HG03565 (cell line): ENCODE data around the gene TMEM178B.
"Not testable (repeated sequence)": the region's sequence is repeated elsewhere in the genome, so short reads cannot be mapped to it uniquely, and the experiment has no call there.

Source experiments
- ATAC-seq: cut with Tn5 transposase; IDR thresholded peaks from one replicate; pipeline ENCODE4 v1.9.1; 2021; ENCODE audit warnings: mild to moderate bottlenecking, moderate library complexity; ENCODE audit not compliant: unreplicated experiment

The TMEM178B gene

GRCh38 chr7:141375442-141375841 is 301.6 kb downstream of the TMEM178B start:
- no peak for ATAC-seq

GRCh38 chr7:141377906-141378305 is 304.0 kb downstream of the TMEM178B start:
- no peak for ATAC-seq

DNA sequence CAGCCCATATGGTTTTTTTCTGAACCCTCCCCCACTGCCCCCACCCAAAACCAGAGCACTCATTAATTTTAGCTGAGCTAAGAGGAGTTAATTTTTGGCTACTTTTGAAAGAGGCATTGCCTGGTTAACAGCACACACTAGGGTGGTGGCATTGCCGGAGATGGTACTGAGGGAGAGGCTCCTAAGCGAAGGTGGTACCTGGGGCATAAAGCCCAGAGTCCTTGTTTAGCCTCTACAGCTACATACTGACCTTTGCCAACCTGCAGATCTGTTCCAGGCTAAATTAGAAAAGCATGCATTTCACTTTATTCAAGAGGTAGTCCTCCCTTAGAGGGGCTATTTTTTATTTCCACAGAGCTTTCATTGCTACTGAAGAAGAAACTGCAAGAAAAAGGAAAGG is 304.5 kb downstream of the TMEM178B start:
- no peak for ATAC-seq

- ATAC-seq = no peak
Observed at GRCh38 chr7:141381794-141382427, 308.0 kb downstream of the TMEM178B start.

- not testable (repeated sequence) for ATAC-seq
Observed at GRCh38 chr7:141383356-141383755, 309.5 kb downstream of the TMEM178B start.

DNA sequence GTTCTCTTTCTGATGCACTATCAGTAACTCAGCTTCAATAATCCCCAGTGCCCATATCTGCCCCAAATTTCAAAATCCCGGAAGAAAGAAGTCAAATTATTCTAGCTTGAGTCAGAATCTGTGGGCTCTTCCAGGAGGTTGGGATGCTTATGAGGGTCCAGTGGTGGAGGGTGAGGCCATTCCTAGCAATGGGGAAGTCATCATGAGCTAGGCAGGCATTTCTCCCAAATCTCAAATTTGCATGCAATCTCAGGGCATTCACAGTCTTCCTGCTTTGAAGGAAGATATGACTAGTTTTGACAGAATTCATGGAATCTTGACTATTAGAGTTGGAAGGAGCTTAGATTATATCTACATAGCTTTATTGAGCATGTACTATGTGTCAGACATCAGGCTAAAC is 313.0 kb downstream of the TMEM178B start:
- no peak for ATAC-seq

DNA sequence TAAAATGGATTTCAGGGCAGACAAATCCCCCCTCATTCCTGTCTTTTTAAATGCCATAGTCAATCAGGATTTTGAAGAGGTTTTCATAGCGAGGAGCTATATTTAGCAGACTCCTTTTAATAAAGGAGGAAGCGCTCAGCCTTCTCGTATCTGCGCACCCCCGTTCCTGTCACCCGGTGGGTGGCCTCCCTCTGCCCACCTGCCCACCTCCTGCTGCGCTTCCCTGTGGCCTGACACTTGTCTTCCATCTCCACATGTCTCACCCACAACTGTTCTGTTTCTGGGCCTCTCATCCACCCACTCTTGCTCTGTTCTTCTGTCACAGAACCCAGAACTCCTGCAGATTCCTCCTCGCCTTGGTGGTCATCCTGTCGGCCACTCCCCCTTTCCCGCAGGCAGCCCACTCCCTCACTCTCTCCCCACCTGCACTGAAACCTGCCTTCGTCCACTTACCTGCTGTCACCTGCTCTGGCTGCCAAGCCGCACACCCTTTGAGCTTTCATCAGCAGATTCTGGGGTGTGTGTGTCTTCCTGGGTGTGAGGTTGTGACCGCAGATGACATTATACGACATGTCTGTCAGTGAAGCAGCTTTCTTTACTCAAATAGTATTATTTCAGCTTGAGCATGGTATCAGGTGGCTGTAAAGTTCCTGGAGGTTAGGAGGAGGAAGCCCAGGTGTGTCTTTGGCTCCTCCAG is 313.8 kb downstream of the TMEM178B start:
- ATAC-seq = no peak

- no peak for ATAC-seq
Observed at GRCh38 chr7:141389140-141389796, 315.4 kb downstream of the TMEM178B start.

GRCh38 chr7:141390339-141390738 is 316.5 kb downstream of the TMEM178B start:
- ATAC-seq = no peak

DNA sequence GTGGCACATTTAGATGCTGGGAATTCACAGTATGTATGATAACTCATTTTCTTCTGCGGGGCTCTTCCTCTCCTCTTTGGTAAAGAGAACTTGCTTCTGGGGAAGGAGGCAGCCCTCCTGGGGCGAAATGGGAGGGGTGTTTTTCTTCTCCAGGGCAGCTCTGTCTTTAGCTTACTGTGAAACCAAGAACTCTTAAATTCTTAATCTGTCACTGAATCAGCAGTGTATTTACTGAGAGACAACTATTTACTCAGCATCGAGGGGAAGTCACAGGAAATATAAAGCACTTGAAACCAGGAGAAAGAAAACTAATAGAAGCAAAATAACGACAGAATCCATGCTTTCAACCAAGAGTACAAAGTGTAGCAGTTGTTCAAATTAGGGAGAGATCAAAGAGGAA is 319.2 kb downstream of the TMEM178B start:
- ATAC-seq = no peak

DNA sequence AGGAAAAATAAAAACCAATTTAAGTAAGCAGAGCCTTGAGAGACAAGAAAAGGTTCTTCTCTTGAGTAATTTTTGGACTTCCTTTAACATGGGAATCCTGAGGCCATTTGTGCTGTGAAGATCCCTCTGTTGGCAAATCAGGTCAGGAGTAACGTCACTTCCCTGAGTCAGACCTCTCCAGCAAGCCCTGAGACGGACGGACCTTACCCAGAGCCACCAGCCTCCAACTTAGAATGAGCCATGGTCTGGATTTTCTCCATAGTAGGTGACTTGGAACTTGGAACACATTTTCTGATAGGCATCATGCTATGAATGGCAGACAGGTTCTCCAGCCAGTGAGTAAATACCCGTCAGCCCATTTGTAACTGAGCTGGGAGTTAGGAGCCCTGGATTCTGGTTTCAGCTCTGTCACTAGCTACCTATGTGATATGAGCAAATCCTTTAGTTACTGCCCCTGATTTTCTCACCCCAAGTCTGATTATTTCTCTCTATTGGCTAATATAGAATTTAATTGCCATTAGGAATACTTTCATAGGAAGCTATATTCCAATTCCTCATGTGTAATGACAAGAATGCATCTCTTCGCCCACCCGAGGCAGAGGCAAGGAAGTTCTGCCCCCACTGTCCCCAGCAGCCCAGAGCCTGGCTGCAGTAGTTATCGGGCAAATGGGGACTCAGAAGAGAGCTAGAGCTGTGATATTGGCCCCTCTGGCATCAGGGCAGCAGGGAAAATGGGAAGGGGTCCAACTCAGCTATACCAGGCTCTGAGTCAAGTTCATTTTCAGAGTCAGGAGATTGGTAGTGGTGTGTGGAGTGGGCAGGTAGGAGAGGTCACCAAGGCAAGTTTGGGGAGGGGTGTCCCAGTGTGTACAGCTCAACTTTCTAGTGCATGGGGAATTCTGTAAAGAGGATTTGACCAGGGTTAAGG is 323.6 kb downstream of the TMEM178B start:
- ATAC-seq = no peak

DNA sequence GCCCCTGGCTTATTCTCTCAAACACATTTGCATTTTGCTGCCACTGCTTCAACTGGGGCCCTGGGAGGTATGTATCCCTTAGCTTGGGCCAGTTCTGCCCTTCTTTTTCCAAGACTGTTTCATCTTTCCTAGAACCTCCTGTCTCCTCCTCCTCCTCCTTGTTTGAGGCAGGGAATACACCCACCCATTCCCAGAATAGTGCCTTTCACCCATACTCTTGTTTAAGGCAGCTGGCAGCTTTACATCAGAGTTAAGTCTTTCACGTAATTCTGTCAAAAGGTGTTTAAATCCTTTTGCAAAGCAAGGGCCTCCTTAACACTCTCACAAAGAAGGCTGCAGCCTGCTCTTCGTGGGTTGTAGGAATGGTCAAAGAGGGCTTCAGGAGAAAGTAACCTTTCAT is 326.5 kb downstream of the TMEM178B start:
- ATAC-seq = no peak

- no peak for ATAC-seq
Observed at GRCh38 chr7:141402277-141402996, 328.6 kb downstream of the TMEM178B start.

GRCh38 chr7:141403846-141404245 is 330.0 kb downstream of the TMEM178B start:
- not testable (repeated sequence) for ATAC-seq

- ATAC-seq = no peak
Observed at GRCh38 chr7:141406347-141406746, 332.5 kb downstream of the TMEM178B start.

- ATAC-seq = no peak
Observed at GRCh38 chr7:141407893-141408292, 334.0 kb downstream of the TMEM178B start.

DNA sequence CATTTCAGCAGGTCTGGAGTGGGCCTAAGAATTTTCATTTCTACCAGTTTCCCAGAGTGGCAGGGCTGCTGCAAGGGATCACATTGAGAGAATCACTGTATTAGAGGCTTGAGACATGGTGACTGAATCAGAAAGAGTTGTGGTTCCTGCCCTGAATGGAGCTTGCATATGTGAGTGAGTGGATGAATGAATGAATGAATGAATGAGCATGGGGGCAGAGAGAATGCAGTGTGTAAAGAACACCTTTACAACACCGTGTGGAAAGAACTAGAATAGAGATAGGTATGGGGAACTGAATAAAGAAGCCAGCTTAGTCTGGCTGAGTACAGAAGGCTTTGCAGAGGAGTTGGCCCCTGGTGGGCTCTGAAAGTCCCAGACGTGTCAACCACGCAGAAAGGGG is 334.6 kb downstream of the TMEM178B start:
- no peak for ATAC-seq

DNA sequence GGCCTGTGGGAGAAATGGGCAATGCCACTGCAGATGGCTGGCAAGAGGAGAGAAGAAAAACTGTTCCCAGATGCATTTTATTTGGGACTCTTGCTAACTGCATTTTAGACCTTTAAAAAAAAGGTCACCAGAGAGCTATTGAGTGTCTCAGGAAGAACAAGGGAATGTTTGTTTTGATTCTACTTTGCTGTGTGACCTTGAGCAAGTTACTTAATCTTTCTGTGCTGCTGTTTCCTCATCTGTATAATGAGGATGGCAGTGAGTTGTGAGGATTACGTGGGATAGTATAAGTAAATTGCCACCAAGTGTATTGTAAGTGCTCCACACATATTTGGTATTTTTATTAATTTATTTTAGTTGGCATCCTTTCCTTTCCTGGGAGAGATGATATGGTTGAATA is 335.4 kb downstream of the TMEM178B start:
- ATAC-seq = no peak

- no peak for ATAC-seq
Observed at GRCh38 chr7:141409801-141410329, 336.0 kb downstream of the TMEM178B start.

GRCh38 chr7:141410353-141411000 is 336.6 kb downstream of the TMEM178B start:
- ATAC-seq = no peak
